NB4 (cell line): ENCODE results near the gene KIAA1328.

Source experiments
- MYC ChIP-seq: IDR thresholded peaks from 2 replicates; pipeline ENCODE4 v1.6.1; 2011; ENCODE audit warnings: low read depth, low read length
- POLR2A ChIP-seq: IDR thresholded peaks from 2 replicates; pipeline ENCODE4 v1.6.1; 2011; ENCODE audit warnings: mild to moderate bottlenecking; ENCODE audit not compliant: insufficient read length; ENCODE audit errors: extremely low read depth
- TF ChIP-seq, protein P1 (sequence below): IDR thresholded peaks from one replicate; pipeline ENCODE4 v1.5.1; 2012; ENCODE audit warnings: low read depth, low read length
- TF ChIP-seq, protein P2 (sequence below): IDR thresholded peaks from 2 replicates; pipeline ENCODE4 v1.6.1; 2011; ENCODE audit warnings: low read depth, low read length

DNA sequence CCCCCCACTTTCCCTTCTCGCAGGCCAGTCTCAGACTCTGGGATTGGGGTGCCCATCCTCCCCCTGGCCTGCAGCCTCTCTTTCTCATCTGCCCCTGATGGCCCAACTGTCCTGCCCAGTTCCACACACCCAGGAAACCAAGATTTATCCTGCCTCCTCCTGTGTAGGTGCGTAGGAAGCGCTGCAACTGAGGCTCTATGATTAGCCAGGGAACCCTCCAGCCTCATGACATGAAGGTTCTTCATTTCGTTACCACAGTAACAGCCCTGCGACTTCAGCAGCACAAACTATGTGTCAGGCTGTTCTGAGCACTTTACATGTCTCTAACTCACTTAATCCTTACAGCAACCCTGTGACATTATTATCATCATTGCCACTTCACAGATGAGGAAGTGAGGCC is 430.8 kb downstream of the KIAA1328 start:
- TF ChIP-seq, protein P1, sequence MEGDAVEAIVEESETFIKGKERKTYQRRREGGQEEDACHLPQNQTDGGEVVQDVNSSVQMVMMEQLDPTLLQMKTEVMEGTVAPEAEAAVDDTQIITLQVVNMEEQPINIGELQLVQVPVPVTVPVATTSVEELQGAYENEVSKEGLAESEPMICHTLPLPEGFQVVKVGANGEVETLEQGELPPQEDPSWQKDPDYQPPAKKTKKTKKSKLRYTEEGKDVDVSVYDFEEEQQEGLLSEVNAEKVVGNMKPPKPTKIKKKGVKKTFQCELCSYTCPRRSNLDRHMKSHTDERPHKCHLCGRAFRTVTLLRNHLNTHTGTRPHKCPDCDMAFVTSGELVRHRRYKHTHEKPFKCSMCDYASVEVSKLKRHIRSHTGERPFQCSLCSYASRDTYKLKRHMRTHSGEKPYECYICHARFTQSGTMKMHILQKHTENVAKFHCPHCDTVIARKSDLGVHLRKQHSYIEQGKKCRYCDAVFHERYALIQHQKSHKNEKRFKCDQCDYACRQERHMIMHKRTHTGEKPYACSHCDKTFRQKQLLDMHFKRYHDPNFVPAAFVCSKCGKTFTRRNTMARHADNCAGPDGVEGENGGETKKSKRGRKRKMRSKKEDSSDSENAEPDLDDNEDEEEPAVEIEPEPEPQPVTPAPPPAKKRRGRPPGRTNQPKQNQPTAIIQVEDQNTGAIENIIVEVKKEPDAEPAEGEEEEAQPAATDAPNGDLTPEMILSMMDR, result no peak
- no peak for TF ChIP-seq POLR2A
- TF ChIP-seq, protein P2, sequence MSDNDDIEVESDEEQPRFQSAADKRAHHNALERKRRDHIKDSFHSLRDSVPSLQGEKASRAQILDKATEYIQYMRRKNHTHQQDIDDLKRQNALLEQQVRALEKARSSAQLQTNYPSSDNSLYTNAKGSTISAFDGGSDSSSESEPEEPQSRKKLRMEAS, result no peak
- no peak for TF ChIP-seq MYC
